ENCODE data around the gene JAML. TPM values are rescaled to one million over a fixed set of nuclear protein-coding genes. Genes with fewer than 3 reads are reported as not detected.

The JAML gene
- total and polyA plus RNA-seq, 2 of the 13 experiments (the other 11 are each of a cell fraction or from before 2014, with no cell fraction given) = 2.0 to 3.3 TPM

DNA sequence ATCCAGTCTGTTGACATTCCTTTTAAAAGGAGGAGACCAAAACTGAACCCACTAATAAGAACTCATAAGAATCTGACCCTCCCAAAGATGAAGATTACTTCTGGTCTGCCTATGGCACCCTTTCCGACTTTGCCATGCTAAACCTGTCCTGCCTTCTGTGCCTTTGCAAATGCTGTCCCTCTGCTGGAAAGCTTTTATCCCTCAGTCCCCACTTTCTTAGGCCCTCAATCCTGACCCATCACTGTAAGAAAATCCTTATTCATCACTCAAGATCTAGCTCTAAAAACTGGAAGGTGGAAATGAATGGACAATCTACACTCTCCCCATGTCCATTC lies 16.9 kb upstream of the JAML start:
- CTCF ChIA-PET (ENCODE audit: low intra/inter-chr PET ratio, low total read pairs) = no interaction called here
- Histone ChIP-seq H3K27me3 (ENCODE audit: control insufficient read depth in 1 of 2, insufficient read depth in 2 of 2, low read length in 2 of 2) (no peaks in the 10 kb centered on the region), H3K4me1 (ENCODE audit: insufficient read depth, low read length) (peaks cover 47% of the 10 kb centered on the region), H3K79me2 (ENCODE audit: insufficient read depth, low read length) (peaks cover 1% of the 10 kb centered on the region), H3K27ac (ENCODE audit: extremely low read length, insufficient read depth, low read length) (no peak overlapping the region), H3K4me3 (replicated peaks in 1 of 3; ENCODE audit: insufficient read depth in 1 of 3, low read depth in 2 of 3, low read length in 3 of 3) (no peak overlapping the region), H3K9me3 (ENCODE audit: low read length) (no peaks in the 10 kb centered on the region), H3K9ac (ENCODE audit: insufficient read depth, low read depth, low read length) (no peak overlapping the region), H4K20me1 (ENCODE audit: insufficient read depth, low read length) (no peaks in the 10 kb centered on the region), H2AFZ (ENCODE audit: low read length) (no peak overlapping the region), H3K36me3 (replicated peaks in 1 of 2; ENCODE audit: control insufficient read depth in 1 of 2, insufficient read depth in 2 of 2, low read length in 2 of 2) (0 out of 5 replicates have a peak, but pooled peaks cover 0 to 7% of the 10 kb centered on the region in 2 experiments), H3K4me2 (ENCODE audit: low read depth, low read length) (no peak overlapping the region)
- FAIRE-seq = no peak
- intact Hi-C loops (cut with micrococcal nuclease; ENCODE audit: unreplicated experiment) = no loop called here
- BruUV-seq (replicated peaks) = no TSS peak
- 100% methylated on average over 1 of the region's 1 CpG for WGBS (ENCODE audit: low lambda C conversion rate)
- DNase-seq (ENCODE audit: low spot score) = no peak
- in situ Hi-C loops (cut with HindIII; ENCODE audit: extremely low pct_ligation_motif_present, low pct_unique_long_range_greater_than_20kb) = no loop called here
- TF ChIP-seq, protein P1, sequence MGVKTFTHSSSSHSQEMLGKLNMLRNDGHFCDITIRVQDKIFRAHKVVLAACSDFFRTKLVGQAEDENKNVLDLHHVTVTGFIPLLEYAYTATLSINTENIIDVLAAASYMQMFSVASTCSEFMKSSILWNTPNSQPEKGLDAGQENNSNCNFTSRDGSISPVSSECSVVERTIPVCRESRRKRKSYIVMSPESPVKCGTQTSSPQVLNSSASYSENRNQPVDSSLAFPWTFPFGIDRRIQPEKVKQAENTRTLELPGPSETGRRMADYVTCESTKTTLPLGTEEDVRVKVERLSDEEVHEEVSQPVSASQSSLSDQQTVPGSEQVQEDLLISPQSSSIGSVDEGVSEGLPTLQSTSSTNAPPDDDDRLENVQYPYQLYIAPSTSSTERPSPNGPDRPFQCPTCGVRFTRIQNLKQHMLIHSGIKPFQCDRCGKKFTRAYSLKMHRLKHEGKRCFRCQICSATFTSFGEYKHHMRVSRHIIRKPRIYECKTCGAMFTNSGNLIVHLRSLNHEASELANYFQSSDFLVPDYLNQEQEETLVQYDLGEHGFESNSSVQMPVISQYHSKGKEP (CRISPR knock-in tag; IDR thresholded peaks at IDR 0.05) = no peak
- TF ChIP-seq, protein P2, sequence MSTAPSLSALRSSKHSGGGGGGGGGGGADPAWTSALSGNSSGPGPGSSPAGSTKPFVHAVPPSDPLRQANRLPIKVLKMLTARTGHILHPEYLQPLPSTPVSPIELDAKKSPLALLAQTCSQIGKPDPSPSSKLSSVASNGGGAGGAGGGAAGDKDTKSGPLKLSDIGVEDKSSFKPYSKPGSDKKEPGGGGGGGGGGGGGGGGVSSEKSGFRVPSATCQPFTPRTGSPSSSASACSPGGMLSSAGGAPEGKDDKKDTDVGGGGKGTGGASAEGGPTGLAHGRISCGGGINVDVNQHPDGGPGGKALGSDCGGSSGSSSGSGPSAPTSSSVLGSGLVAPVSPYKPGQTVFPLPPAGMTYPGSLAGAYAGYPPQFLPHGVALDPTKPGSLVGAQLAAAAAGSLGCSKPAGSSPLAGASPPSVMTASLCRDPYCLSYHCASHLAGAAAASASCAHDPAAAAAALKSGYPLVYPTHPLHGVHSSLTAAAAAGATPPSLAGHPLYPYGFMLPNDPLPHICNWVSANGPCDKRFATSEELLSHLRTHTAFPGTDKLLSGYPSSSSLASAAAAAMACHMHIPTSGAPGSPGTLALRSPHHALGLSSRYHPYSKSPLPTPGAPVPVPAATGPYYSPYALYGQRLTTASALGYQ (CRISPR knock-in tag; IDR thresholded peaks at IDR 0.05) = no peak
- TF ChIP-seq ZNF235 (CRISPR knock-in tag; IDR thresholded peaks at IDR 0.05; ENCODE audit: borderline replicate concordance) = no peak
- TF ChIP-seq ZC3H13 (CRISPR knock-in tag; IDR thresholded peaks at IDR 0.05) = no peak
- TF ChIP-seq ZSCAN12 (CRISPR knock-in tag; IDR thresholded peaks at IDR 0.05) = no peak
- no peak for TF ChIP-seq AHR (CRISPR knock-in tag; IDR thresholded peaks at IDR 0.05)
- TF ChIP-seq, protein P3, sequence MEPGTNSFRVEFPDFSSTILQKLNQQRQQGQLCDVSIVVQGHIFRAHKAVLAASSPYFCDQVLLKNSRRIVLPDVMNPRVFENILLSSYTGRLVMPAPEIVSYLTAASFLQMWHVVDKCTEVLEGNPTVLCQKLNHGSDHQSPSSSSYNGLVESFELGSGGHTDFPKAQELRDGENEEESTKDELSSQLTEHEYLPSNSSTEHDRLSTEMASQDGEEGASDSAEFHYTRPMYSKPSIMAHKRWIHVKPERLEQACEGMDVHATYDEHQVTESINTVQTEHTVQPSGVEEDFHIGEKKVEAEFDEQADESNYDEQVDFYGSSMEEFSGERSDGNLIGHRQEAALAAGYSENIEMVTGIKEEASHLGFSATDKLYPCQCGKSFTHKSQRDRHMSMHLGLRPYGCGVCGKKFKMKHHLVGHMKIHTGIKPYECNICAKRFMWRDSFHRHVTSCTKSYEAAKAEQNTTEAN (CRISPR knock-in tag; conservative IDR thresholded peaks at IDR 0.05) = no peak
- TF ChIP-seq, protein P4, sequence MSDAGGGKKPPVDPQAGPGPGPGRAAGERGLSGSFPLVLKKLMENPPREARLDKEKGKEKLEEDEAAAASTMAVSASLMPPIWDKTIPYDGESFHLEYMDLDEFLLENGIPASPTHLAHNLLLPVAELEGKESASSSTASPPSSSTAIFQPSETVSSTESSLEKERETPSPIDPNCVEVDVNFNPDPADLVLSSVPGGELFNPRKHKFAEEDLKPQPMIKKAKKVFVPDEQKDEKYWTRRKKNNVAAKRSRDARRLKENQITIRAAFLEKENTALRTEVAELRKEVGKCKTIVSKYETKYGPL (CRISPR knock-in tag; IDR thresholded peaks at IDR 0.05) = no peak
- TF ChIP-seq, protein P5, sequence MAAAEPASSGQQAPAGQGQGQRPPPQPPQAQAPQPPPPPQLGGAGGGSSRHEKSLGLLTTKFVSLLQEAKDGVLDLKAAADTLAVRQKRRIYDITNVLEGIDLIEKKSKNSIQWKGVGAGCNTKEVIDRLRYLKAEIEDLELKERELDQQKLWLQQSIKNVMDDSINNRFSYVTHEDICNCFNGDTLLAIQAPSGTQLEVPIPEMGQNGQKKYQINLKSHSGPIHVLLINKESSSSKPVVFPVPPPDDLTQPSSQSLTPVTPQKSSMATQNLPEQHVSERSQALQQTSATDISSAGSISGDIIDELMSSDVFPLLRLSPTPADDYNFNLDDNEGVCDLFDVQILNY (CRISPR knock-in tag; conservative IDR thresholded peaks at IDR 0.05) = no peak
- no peak for TF ChIP-seq ZNF350 (CRISPR knock-in tag; IDR thresholded peaks at IDR 0.05; ENCODE audit: borderline replicate concordance, low read depth)
- TF ChIP-seq HNRNPUL1 (IDR thresholded peaks at IDR 0.05; ENCODE audit: low read depth, low read length) = no peak
- POLR2A ChIA-PET = interaction anchor here (0.9 to 1.6 kb wide), 3 partner anchors 10 to 47 kb away, joined by 3 to 6 read pairs (median 5); partner anchors contain the start of genes MPZL2 and MPZL3
- ATAC-seq = no peak; the same call in 2 of the 3 replicates
